ENCODE measurements around the gene ARHGAP24. TPM values are rescaled to one million over a fixed set of nuclear protein-coding genes. Genes with fewer than 3 reads are reported as not detected.

ARHGAP24 gene
- total RNA-seq, 1 experiment from 2014 or later: 2.1 TPM

DNA sequence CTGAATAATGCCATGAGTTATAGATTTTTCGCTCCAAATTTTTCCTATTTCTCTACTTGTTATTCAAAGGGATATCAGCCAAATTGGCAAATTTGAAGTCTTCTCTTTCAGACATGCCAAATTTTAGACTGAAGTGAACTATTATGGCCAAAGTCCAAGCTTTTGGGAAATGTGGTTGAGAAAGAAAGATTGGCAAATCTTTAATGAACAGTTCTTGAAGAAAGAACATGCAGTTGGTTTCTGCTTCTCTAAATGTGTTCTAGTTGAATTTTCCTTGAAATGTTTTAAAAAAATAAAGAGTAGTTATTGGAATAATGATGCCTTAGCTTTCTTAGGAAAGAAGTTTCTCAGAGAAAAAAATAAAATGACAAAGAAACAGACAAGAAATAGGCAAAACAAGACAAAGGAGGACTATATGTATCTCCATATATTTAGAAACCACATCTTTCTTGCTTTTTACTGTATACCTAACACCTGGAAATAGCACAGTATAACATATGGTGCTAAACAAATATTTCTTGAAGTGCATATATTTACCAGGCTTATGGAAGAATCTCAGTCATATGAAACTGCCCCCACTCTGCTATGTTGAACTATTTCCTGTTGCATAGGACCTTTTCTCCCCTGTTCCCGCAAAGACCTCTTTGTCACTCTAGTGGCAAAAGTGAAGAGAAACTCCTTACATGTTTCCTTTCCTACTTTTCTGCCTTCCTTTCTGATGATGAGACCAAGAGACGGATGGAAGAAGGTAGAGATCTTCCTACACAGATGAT lies 250.0 kb downstream of the ARHGAP24 start:
- H3K36me3 Mint-ChIP-seq: no peaks in the 10 kb centered on the region
- ChIA-PET CTCF (no interaction called here), POLR2A (no interaction called here)
- no peak overlapping the region for H3K4me3 Mint-ChIP-seq
- H3K27me3 Mint-ChIP-seq (ENCODE audit: low read depth): no peaks in the 10 kb centered on the region
- H3K4me1 Mint-ChIP-seq: no peaks in the 10 kb centered on the region
- DNase-seq (ENCODE audit: low spot score) (no peak), ATAC-seq (no peak)
- TF ChIP-seq ZNF232 (CRISPR knock-in tag; IDR thresholded peaks at IDR 0.05) (no peak), NFATC4 (CRISPR knock-in tag; IDR thresholded peaks at IDR 0.05) (no peak), SMAD3 (CRISPR knock-in tag; IDR thresholded peaks at IDR 0.05; ENCODE audit: borderline replicate concordance) (no peak), NR2C2 (CRISPR knock-in tag; IDR thresholded peaks at IDR 0.05) (no peak), ZNF671 (CRISPR knock-in tag; IDR thresholded peaks at IDR 0.05) (no peak)
- TF ChIP-seq, protein P1, sequence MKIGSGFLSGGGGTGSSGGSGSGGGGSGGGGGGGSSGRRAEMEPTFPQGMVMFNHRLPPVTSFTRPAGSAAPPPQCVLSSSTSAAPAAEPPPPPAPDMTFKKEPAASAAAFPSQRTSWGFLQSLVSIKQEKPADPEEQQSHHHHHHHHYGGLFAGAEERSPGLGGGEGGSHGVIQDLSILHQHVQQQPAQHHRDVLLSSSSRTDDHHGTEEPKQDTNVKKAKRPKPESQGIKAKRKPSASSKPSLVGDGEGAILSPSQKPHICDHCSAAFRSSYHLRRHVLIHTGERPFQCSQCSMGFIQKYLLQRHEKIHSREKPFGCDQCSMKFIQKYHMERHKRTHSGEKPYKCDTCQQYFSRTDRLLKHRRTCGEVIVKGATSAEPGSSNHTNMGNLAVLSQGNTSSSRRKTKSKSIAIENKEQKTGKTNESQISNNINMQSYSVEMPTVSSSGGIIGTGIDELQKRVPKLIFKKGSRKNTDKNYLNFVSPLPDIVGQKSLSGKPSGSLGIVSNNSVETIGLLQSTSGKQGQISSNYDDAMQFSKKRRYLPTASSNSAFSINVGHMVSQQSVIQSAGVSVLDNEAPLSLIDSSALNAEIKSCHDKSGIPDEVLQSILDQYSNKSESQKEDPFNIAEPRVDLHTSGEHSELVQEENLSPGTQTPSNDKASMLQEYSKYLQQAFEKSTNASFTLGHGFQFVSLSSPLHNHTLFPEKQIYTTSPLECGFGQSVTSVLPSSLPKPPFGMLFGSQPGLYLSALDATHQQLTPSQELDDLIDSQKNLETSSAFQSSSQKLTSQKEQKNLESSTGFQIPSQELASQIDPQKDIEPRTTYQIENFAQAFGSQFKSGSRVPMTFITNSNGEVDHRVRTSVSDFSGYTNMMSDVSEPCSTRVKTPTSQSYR (CRISPR knock-in tag; IDR thresholded peaks at IDR 0.05): no peak
- TF ChIP-seq, protein P2, sequence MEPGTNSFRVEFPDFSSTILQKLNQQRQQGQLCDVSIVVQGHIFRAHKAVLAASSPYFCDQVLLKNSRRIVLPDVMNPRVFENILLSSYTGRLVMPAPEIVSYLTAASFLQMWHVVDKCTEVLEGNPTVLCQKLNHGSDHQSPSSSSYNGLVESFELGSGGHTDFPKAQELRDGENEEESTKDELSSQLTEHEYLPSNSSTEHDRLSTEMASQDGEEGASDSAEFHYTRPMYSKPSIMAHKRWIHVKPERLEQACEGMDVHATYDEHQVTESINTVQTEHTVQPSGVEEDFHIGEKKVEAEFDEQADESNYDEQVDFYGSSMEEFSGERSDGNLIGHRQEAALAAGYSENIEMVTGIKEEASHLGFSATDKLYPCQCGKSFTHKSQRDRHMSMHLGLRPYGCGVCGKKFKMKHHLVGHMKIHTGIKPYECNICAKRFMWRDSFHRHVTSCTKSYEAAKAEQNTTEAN (CRISPR knock-in tag; IDR thresholded peaks at IDR 0.05): no peak
- TF ChIP-seq, protein P3, sequence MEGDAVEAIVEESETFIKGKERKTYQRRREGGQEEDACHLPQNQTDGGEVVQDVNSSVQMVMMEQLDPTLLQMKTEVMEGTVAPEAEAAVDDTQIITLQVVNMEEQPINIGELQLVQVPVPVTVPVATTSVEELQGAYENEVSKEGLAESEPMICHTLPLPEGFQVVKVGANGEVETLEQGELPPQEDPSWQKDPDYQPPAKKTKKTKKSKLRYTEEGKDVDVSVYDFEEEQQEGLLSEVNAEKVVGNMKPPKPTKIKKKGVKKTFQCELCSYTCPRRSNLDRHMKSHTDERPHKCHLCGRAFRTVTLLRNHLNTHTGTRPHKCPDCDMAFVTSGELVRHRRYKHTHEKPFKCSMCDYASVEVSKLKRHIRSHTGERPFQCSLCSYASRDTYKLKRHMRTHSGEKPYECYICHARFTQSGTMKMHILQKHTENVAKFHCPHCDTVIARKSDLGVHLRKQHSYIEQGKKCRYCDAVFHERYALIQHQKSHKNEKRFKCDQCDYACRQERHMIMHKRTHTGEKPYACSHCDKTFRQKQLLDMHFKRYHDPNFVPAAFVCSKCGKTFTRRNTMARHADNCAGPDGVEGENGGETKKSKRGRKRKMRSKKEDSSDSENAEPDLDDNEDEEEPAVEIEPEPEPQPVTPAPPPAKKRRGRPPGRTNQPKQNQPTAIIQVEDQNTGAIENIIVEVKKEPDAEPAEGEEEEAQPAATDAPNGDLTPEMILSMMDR (IDR thresholded peaks at IDR 0.05): no peak
- TF ChIP-seq, protein P4, sequence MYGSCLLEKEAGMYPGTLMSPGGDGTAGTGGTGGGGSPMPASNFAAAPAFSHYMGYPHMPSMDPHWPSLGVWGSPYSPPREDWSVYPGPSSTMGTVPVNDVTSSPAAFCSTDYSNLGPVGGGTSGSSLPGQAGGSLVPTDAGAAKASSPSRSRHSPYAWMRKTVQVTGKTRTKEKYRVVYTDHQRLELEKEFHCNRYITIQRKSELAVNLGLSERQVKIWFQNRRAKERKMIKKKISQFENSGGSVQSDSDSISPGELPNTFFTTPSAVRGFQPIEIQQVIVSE (CRISPR knock-in tag; IDR thresholded peaks at IDR 0.05; ENCODE audit: borderline replicate concordance): no peak
- TF ChIP-seq, protein P5, sequence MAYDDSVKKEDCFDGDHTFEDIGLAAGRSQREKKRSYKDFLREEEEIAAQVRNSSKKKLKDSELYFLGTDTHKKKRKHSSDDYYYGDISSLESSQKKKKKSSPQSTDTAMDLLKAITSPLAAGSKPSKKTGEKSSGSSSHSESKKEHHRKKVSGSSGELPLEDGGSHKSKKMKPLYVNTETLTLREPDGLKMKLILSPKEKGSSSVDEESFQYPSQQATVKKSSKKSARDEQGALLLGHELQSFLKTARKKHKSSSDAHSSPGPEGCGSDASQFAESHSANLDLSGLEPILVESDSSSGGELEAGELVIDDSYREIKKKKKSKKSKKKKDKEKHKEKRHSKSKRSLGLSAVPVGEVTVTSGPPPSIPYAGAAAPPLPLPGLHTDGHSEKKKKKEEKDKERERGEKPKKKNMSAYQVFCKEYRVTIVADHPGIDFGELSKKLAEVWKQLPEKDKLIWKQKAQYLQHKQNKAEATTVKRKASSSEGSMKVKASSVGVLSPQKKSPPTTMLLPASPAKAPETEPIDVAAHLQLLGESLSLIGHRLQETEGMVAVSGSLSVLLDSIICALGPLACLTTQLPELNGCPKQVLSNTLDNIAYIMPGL (CRISPR knock-in tag; IDR thresholded peaks at IDR 0.05): no peak
- TF ChIP-seq, protein P6, sequence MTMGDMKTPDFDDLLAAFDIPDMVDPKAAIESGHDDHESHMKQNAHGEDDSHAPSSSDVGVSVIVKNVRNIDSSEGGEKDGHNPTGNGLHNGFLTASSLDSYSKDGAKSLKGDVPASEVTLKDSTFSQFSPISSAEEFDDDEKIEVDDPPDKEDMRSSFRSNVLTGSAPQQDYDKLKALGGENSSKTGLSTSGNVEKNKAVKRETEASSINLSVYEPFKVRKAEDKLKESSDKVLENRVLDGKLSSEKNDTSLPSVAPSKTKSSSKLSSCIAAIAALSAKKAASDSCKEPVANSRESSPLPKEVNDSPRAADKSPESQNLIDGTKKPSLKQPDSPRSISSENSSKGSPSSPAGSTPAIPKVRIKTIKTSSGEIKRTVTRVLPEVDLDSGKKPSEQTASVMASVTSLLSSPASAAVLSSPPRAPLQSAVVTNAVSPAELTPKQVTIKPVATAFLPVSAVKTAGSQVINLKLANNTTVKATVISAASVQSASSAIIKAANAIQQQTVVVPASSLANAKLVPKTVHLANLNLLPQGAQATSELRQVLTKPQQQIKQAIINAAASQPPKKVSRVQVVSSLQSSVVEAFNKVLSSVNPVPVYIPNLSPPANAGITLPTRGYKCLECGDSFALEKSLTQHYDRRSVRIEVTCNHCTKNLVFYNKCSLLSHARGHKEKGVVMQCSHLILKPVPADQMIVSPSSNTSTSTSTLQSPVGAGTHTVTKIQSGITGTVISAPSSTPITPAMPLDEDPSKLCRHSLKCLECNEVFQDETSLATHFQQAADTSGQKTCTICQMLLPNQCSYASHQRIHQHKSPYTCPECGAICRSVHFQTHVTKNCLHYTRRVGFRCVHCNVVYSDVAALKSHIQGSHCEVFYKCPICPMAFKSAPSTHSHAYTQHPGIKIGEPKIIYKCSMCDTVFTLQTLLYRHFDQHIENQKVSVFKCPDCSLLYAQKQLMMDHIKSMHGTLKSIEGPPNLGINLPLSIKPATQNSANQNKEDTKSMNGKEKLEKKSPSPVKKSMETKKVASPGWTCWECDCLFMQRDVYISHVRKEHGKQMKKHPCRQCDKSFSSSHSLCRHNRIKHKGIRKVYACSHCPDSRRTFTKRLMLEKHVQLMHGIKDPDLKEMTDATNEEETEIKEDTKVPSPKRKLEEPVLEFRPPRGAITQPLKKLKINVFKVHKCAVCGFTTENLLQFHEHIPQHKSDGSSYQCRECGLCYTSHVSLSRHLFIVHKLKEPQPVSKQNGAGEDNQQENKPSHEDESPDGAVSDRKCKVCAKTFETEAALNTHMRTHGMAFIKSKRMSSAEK (CRISPR knock-in tag; IDR thresholded peaks at IDR 0.05; ENCODE audit: borderline replicate concordance): no peak
- H3K9me3 Mint-ChIP-seq: no peaks in the 10 kb centered on the region
- H3K27ac Mint-ChIP-seq: peak overlapping the region; percentile 50; the same call in 1 of the 2 replicates
